ENCODE results near the gene DCP1B. TPM values are rescaled to one million over a fixed set of nuclear protein-coding genes. Genes with fewer than 3 reads are reported as not detected.

DCP1B gene
- total RNA-seq, 1 donor from 2014 or later: 1.6 TPM

DNA sequence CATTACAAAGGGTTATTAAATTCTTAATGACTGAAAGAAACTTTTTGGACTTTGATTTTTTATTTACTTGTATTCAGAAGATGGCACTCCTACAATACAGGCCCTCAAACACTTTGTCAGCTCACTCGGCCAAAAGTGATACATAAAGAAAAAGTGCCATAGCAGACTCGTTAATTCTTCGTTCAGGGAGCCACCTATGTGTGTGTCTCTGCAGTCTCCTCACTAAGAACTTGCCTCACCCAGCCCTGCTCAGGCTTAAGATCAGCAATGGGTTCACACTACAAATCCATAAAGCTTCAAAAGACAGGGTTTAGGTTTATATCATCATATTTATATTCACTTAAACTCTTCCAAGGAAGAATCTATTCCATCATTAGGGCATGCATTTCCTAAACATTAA, 11.5 kb downstream of the DCP1B start:
- no peak for ATAC-seq (ENCODE audit: poor library complexity)
- intact Hi-C loops (cut with DNase I): no loop called here
- DNase-seq: no peak

DNA sequence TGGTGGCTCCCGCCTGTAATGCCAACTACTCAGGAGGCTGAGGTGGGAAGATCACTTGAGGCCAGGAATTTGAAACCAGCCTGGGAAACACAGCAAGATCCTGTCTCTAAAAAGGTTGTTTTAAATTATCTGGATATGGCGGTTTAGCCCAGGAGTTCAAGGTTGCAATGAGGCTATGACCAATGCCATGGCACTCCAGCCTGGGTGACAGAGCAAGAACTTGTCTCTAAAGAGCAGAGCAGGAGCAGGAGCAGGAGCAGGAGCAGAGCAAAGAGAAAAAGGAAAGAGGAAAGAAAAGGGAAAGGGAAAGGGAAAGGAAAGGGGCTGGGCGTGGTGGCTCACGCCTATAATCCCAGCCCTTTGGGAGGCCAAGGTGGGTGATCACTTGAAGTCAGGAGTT, 15.1 kb downstream of the DCP1B start:
- intact Hi-C loops (cut with DNase I): no loop called here
- DNase-seq (no peak), ATAC-seq (ENCODE audit: poor library complexity) (no peak)

DNA sequence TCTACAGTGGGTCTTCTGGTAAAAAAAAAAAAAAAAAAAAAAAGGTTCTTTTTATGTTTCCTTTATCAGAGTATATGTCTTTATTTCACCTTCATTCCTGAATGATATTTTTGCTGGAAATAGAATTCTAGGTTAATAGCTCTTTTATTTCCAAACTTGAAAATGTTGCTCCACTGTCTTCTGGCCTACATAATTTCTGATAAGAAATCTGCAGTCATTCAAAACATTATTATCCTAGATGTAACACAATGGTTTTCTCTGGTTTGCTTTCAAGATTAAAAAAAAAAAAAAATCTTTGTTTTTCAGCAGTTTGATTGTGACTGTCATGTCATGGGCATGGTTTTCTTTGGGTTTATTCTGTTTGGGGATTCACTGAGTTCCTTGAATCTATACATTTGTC, 19.5 kb downstream of the DCP1B start:
- intact Hi-C loops (cut with DNase I): no loop called here
- DNase-seq: no peak
- ATAC-seq (ENCODE audit: poor library complexity): no peak

DNA sequence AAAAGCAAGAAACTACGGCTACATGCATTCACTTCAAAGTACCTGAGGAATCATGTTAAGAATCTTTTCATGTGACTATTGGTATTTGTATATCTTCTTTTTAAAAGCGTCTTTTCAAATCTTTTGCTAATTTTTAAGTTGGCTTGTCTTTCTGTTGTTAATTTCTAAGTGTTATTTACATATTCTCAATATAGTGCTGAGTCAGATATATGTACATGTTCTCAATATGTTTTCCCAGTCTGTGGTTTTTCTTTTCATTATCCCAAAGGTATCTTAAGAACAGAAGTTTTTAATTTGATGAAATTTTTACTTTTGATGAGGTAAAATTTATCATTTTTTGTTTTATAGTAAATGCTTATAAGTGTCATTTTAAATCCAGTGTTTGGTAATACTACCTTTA, 24.0 kb downstream of the DCP1B start:
- intact Hi-C loops (cut with DNase I): no loop called here
- DNase-seq (no peak), ATAC-seq (ENCODE audit: poor library complexity) (no peak)

DNA sequence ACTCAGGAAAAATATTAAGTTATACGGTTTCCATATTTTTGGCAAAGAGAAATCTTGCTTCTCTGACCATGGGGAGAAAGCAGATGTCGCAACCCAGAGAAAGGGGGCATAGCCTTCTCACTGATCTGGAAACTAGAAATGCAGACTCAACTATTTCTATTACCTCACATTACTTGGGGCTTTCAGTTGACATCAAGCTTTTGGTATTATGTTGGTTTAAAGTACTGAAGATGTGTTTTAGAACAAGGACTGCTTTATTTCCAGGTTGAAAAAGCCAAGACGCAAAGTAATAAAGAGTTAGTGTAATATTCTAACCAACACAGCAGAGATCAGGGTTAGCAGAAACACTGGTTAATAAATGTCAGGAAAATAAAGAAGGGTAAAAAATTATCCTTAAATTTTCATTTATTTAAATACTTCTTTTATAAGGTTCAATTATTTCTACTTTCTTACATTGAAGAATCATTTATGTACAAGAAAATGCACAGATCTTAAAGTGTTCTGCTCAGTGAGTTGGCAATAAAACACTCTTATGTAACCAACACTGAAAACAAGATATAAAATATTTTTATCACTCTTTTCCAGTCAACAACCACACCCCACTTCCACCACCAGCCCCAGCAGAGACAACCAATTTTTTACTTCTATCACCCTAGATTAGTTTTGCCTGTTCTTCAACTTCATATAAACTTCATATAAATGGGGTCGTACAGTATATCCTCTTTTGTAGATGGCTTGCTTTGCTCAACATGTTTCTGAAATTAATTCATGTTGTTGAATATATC, 26.0 kb downstream of the DCP1B start:
- intact Hi-C loops (cut with DNase I): no loop called here
- ATAC-seq (ENCODE audit: poor library complexity) (peak; percentile 50), DNase-seq (no peak)

DNA sequence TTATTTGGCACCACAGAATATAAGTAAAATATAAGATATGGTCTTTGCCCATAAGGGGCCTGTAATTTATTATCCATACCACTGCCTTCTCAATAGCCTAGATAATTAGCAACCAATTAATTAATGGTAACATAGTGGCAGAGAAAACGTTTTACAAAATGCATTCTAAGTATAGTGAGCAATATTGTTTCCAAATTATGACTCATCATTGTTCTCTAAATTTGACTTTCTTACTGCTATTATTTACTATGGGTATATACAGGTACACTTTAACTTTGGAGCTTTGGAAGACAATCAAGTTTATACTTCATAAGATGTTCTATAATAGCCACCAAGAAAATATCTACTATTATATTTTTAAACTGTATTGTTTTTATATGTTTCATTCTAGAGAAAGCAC, 26.7 kb downstream of the DCP1B start:
- no peak for DNase-seq
- intact Hi-C loops (cut with DNase I): no loop called here
- ATAC-seq (ENCODE audit: poor library complexity): no peak

DNA sequence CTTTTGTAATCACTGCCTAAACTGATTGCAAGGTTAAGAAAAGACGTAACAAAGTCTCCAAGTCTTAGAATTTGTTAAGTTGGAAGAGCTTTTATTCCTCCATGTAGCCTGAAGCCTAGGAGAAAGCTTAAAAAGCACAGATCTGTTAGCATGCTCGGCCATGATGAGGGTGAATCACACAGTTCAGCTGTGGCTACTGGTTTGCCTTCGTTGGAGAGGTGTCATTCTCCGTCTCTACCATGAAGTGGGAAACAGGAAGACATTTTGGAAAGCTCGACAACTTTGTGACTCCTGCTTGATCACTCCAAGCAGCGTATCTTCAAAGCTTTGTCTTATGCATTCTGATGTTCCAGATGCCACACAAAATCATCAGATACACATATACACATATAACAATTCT, 27.1 kb downstream of the DCP1B start:
- ATAC-seq (ENCODE audit: poor library complexity): no peak
- intact Hi-C loops (cut with DNase I): no loop called here
- no peak for DNase-seq

DNA sequence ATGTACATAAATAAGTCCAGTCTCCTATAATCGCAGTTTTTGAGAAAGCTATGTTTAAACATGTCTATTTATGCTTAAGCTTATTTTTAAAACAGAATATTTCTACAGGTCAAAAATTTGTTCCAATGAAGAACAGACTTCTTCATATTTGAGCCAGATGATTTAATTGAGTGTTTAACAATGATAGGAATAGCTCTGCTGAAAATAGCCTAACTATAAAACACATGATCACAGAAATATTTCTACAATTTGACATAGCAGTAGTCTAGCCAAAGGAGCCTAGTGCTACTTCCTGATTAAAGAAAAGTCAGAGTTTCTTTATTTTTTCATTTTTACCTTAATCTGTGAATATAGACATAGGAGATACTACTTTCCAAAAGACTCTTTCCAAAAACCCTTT, 29.4 kb downstream of the DCP1B start:
- intact Hi-C loops (cut with DNase I): loop anchor here (5.0 kb wide), 1 partner anchor 62 kb away; no protein-coding TSS in a partner anchor
- ATAC-seq (ENCODE audit: poor library complexity) (peak; percentile 21), DNase-seq (no peak)

DNA sequence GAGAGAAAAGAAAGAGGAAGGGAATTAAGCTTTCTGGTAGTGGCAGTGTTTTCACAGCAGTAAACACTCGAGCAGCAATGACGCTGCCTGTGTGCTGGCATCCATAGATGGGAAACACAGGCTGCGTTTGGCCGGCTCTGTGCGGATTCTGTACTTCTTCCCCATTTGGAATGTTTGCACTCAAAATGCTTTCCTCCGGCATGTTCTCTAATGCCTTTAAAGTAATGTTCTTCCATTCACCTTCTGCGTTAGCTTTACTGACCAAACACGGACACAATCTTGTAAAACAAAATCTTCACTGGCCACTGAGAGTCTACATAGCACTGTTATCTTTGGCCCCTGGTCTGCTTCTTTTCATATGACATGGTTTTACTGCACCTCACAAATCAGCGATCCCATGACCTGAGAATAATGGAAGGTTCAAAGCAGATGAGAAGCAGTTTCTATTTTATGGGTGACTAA, 31.4 kb downstream of the DCP1B start:
- intact Hi-C loops (cut with DNase I): loop anchor here (5.0 kb wide), 1 partner anchor 64 kb away; no protein-coding TSS in a partner anchor
- peak; percentile 67 for DNase-seq
- peak; percentile 63 for ATAC-seq (ENCODE audit: poor library complexity)

DNA sequence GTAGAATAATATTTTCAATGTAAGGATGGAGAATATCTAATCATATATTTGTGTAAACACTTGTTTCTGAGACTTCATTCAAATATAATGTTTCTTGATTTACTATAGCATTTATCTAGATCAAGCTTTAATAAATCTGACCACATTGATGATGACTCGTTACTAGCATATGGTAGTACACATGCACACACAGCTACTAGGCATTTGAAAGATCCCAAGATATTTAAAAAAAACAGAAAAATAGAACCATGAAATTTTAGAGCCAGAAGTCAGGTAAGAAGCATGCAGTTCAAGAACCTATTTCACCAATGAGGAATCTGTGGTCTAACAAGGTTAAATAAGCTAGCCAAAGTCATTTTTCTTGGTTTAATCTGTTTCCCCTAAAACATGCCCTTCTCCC, 32.0 kb downstream of the DCP1B start:
- no peak for ATAC-seq (ENCODE audit: poor library complexity)
- intact Hi-C loops (cut with DNase I): loop anchor here (5.0 kb wide), 1 partner anchor 65 kb away; no protein-coding TSS in a partner anchor
- DNase-seq: no peak

DNA sequence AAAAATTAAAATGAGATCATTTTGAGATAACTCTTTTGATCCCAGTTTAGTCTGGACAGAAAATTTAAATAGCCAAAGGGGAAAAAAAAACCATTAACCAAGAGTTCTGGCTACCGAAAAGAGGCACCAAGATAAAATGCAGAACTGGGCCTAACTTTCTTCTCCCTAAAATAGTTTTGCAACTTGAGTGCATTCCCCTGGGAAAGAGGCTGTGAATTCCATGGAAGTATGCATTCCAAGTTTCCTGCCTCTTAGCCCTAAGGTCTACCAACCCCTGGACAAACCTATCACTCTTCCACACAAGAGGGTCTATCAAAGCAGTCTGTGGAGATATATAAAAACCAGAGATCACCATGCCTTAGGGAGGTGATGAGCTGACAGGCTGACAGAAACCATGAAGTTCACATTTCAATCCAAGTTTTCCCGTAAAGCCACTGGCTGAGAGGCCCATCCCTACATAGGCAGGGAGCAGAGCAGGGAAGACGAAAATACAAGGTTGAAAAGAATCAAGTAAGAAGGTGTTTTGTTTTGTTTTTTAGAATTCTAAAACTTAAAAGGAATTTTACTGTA, 33.8 kb downstream of the DCP1B start:
- no peak for DNase-seq

DNA sequence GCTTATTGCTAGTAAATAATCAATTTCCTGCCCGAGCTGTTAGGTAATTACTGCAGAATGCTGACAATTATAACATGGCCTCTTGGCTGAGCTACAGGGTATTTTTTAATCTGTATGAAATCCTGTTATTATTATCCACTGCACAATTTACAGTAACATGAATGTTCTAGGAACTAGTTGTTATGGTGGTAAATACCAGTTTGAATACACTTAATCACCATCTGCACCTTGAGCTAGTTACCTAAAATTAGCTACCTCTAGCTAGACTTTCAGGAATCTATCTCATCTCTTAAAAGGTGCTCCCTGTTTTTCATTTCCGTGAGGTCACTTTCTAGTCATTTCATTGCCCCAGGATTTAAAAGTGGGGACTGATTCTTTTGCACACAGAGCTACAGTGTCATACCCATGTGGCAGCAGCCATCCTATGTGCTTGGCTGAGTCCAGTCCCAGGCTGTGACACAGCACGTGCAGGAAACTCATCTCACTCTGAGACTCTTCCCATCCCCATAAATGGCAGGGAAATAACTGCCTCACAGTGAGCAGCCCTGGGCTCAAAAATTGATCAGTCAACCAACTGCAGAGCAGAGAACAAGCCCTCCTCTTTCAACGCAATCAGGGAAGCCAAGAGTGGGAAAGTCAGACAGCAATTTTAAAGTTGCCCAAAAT, 37.6 kb downstream of the DCP1B start:
- intact Hi-C loops (cut with DNase I): no loop called here
- DNase-seq (no peak), ATAC-seq (ENCODE audit: poor library complexity) (peak; percentile 39)

More for the DNA sequence above, 33.8 kb downstream of the DCP1B start:
- peak; percentile 76 for ATAC-seq (ENCODE audit: poor library complexity)
- intact Hi-C loops (cut with DNase I): loop anchor here (5.0 kb wide), 1 partner anchor 67 kb away; no protein-coding TSS in a partner anchor

DNA sequence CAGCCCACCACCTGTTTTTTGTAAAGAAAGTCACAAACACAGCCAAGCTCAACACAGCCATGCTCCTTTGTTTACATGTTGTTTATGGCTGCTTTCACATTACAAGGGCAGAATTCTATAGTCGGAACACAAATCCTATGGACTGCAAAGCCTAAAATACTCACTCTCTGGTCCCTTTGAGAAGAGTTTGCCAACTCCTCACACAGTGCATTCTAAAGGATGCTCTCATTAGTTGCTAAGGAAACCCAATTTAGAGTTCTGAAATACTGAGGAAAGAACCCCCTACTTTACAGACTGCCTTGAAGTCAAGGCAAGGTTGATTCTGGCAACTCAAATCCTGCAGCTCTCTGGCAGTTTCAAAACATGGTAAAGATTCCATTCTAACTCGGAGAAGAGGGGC, 38.3 kb downstream of the DCP1B start:
- ATAC-seq (ENCODE audit: poor library complexity): no peak
- intact Hi-C loops (cut with DNase I): no loop called here
- no peak for DNase-seq

DNA sequence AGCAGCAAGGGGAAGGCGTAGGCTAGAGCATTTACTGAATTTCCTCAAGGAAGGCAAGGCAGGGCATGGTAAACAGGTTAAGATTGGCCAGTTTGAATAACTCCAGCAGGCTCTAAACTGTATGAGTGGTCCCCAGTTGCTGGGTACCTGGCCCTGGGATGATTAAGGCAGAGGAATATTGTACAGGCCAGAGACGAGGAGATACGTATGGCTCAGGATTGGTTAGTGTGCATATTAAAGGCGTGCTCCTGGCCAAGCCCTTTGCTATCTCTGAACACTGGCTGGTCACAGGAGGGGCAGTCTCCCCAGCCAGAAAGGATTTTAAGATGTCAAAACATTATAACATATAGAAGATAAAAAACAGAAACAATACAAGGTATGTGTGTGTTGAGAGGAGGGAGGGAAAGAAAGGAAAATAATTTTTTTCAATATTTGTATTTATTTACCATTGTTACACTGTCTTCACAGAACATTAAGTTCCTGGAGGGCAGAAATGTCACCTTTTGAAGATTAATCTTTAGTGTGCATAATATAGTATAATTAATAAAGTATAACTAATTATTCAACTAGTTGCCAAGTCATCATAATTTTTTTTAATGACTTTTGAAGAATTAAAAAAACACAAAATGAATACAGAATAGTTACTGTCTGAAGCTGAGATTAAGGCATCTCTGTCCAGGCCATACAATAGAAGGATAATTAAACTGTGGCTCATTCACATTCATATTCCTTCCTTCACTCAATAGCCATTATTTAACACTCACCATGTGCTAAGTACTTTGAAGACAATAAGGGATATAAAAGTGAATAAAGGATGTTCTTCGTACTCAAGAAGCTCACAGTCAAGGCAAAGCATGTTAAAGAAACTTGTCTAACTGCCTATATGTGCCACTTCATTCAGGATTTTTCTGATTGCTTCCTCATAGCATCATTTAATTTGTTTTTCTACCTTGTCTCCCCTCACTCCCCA, 41.9 kb downstream of the DCP1B start:
- ATAC-seq (ENCODE audit: poor library complexity): no peak
- intact Hi-C loops (cut with DNase I): no loop called here
- DNase-seq: no peak

DNA sequence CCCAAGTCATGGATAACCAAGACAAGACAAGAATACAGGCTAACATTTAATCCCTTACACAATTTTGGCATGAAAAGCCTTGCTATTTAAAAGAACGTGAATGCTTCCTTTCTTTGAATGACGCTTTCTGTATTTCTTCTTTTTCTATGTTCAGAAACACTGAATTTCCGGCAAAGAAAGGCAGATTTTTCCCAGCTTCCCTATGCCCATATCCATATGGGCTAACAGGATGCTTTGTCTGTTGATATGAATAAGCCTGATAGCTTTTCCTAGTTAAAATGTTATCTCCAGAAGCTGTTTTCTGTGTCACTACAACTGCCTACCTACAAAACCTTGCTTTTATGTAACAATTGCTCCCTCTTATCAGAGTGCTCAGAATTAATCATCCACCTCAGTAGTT, 47.5 kb downstream of the DCP1B start:
- no peak for ATAC-seq (ENCODE audit: poor library complexity)
- intact Hi-C loops (cut with DNase I): no loop called here

DNA sequence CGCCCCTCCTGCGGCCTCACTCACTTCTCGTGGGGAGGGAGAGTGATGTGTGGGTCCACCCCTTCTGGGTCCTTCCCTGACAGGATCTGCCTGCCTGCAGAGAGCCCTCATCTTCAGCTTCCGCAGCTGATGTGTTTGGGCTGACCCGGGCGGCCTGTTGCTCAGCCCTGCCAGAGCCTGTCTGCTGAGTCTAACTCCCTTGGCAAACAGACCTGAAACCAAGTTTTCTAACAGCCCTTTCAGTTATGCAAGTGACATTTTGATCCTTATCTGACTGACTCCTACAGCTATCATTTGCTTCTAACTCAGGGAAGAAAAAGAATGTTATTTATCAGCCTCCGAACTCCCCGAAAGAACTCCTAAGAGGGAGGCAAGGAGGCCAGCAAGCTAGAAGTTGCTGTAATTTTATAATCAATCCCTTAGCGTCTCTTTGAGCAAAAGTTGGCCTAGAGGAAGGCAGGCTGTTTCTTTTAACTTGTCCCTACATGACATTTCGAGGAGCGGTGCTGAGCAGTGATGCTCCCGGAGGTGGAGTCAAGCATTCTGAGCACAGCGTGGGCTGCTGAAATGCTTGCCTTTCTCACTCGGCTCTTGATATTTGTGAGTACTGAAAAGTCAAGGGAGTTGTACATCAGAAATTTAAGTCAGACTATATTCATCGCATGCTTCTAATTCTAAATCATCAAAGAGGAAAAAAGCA, 54.3 kb downstream of the DCP1B start:
- peak; percentile 68 for ATAC-seq (ENCODE audit: poor library complexity)
- intact Hi-C loops (cut with DNase I): no loop called here
- no peak for DNase-seq

More for the DNA sequence above, 47.5 kb downstream of the DCP1B start:
- no peak for DNase-seq

DNA sequence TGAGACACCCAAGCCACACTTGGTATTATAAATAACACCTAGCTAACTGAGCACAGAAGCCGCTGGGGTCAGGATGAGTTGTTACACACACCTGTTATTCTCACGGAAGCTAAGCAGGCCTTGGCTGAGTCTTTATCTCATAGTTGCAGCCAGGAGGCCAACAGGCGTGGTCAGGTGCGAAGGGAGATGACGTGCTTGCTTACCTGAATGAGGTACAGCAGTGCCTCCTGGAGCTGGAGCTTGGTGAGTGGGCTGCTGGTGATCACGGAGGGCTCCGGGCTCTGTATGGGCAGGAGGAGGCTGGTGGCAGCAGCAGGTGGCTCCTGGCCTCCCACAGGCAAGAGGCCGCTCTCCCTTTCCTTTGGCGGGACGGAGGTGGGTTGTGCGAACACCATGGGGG, 55.4 kb downstream of the DCP1B start:
- no peak for ATAC-seq (ENCODE audit: poor library complexity)
- DNase-seq: no peak
- intact Hi-C loops (cut with DNase I): no loop called here

DNA sequence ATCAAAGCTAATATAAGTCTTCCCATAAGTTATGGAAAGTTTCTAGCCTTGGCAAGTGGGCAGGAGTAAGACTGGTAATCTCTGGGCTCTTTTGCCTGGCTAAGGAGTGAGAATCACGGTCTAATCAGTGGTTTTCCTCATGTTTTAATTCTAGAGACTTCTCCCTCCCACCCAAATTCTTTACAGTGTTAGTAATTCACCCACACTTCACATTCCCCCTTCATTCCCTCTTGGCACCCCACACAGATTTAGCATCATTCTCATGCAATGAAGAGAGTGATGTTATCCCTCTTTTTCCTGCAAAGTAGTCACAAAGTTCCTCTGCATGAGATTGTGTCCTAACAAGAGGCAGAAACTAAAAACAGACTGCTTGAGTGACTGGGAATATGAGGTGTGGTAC, 57.2 kb downstream of the DCP1B start:
- intact Hi-C loops (cut with DNase I): no loop called here
- no peak for DNase-seq
- ATAC-seq (ENCODE audit: poor library complexity): no peak

All from Right ventricle myocardium superior (tissue), 1 donor.